Transverse colon (tissue), 4 donors: ENCODE data around the gene ABCE1. TPM values are rescaled to one million over a fixed set of nuclear protein-coding genes. Genes with fewer than 3 reads are reported as not detected.

Experiments
- DNase-seq: peaks from one replicate; pipeline ENCODE4 v3.0.0-alpha.2; 2019
- H3K27ac ChIP-seq, 4 donors: fragments of 200-600 bp; sonication (generic); 2 replicates each; pipeline ENCODE4 v1.5.1; 2016 to 2018; ENCODE audit warnings: inconsistent platforms in 4 of 4
- H3K27me3 ChIP-seq: fragments of 200-600 bp; sonication (generic); 2 replicates; pipeline ENCODE4 v1.5.1; 2017; ENCODE audit warnings: inconsistent platforms
- H3K36me3 ChIP-seq, 4 donors: fragments of 200-600 bp; sonication (generic); 2 replicates each; pipeline ENCODE4 v1.5.1; 2017 to 2019; ENCODE audit warnings: inconsistent platforms in 4 of 4
- H3K4me1 ChIP-seq, 4 donors: fragments of 200-600 bp; sonication (generic); 2 replicates each; pipeline ENCODE4 v1.5.1; 2017 to 2020; ENCODE audit warnings: inconsistent platforms in 4 of 4
- H3K4me3 ChIP-seq, 4 donors: fragments of 200-600 bp; sonication (generic); 1 replicate in 1 of 4; 2 replicates in 3 of 4; pipeline versions ENCODE4 v1.5.1 to v1.6.1; 2017 to 2019; ENCODE audit warnings: inconsistent platforms in 4 of 4
- H3K9me3 ChIP-seq, 2 donors: fragments of 200-600 bp; sonication (generic); 2 replicates each; pipeline ENCODE4 v1.5.1; 2017 to 2019; ENCODE audit warnings: inconsistent platforms in 2 of 2
- CTCF ChIP-seq, 5 experiments: fragments of 200-600 bp in 3 of 5; fragments of 450-650 bp in 2 of 5; sonication (generic) in 3 of 5; IDR thresholded peaks; 1 replicate in 2 of 5; 2 replicates in 3 of 5; pipeline ENCODE4 v1.5.1; 2016 to 2017; ENCODE audit warnings: antibody characterized with exemption in 5 of 5, inconsistent platforms in 3 of 5, mild to moderate bottlenecking in 2 of 5, moderate library complexity in 1 of 5
- EP300 ChIP-seq: sonication (generic); formaldehyde crosslinking; IDR thresholded peaks from one replicate; pipeline ENCODE4 v1.6.1; 2017; ENCODE audit warnings: antibody characterized with exemption, low read depth
- POLR2A ChIP-seq: fragments of 450-650 bp; IDR thresholded peaks from one replicate; pipeline ENCODE4 v1.6.1; 2016; ENCODE audit warnings: antibody characterized with exemption, mild to moderate bottlenecking, moderate library complexity
- POLR2AphosphoS5 ChIP-seq, 3 donors: sonication (generic); formaldehyde crosslinking; IDR thresholded peaks; one replicate each; pipeline ENCODE4 v1.6.1; 2016; ENCODE audit warnings: antibody characterized with exemption in 3 of 3
- WGBS, 2 donors: methylation state at CpG; one replicate each; pipeline ENCODE4 v1.1.5; 2018; ENCODE audit warnings: low coverage in 1 of 2; 5-methylcytosine and 5-hydroxymethylcytosine counted together
- in situ Hi-C, 4 donors: fragments of 200-750 bp; cut with MboI; loops; one replicate each; pipeline versions ENCODE4 v1.15.0 to v1.15.1; 2017; ENCODE audit warnings: low sequenced_read_pairs in 3 of 4, low pct_ligation_motif_present in 1 of 4, low pct_unique_long_range_greater_than_20kb in 1 of 4
- intact Hi-C: fragments of 100-400 bp; cut with DNase I; formaldehyde crosslinking; loops from one replicate; pipeline ENCODE4 v1.15.1; 2023; ENCODE audit warnings: low total_unique reads
- total RNA-seq, 4 donors: library from RNA; depleted of rRNA; stranded (reverse); fragments of >200 nt; gene quantifications; one replicate each; pipeline ENCODE4 v1.1.0, GENCODE V29; 2016

Gene ABCE1
- total RNA-seq, 4 donors from 2014 or later: 23.8 to 48.8 (median 35.7) TPM

- in situ Hi-C loops (no loop called here), intact Hi-C loops (no loop called here)
- Histone ChIP-seq H3K27ac (no peak overlapping the region), H3K4me3 (no peak overlapping the region), H3K27me3 (no peaks in the 10 kb centered on the region), H3K4me1 (peaks cover 0 to 5% (median 2%) of the 10 kb centered on the region in 4 donors), H3K36me3 (peaks cover 0 to 37% (median 18%) of the 10 kb centered on the region in 4 donors), H3K9me3 (no peaks in the 10 kb centered on the region)
- 81 to 90% methylated on average over 2 of the region's 2 CpGs for WGBS, 2 donors
- TF ChIP-seq POLR2AphosphoS5 (IDR thresholded peaks at IDR 0.05) (no peak), POLR2A (no peak), EP300 (no peak), CTCF (IDR thresholded peaks at IDR 0.05) (no peak)
- no peak for DNase-seq
These were observed 55.2 kb downstream of the ABCE1 start for GRCh38 chr4:145153181-145153903.

- Histone ChIP-seq H3K9me3 (no peaks in the 10 kb centered on the region), H3K4me3 (no peak overlapping the region), H3K4me1 (peaks cover 0 to 5% (median 2%) of the 10 kb centered on the region in 4 donors), H3K27ac (no peak overlapping the region), H3K36me3 (peaks cover 0 to 33% (median 16%) of the 10 kb centered on the region in 4 donors), H3K27me3 (no peaks in the 10 kb centered on the region)
- intact Hi-C loops: no loop called here
- WGBS, 2 donors: 12 to 25% methylated on average over 1 of the region's 1 CpG
- no peak for DNase-seq
- no peak for TF ChIP-seq EP300
- TF ChIP-seq POLR2A: no peak
- no peak for TF ChIP-seq POLR2AphosphoS5 (IDR thresholded peaks at IDR 0.05)
- no peak for TF ChIP-seq CTCF (IDR thresholded peaks at IDR 0.05)
- in situ Hi-C loops: no loop called here
These were observed 55.8 kb downstream of the ABCE1 start for GRCh38 chr4:145153904-145154298.

GRCh38 chr4:145154573-145154972 is 56.5 kb downstream of the ABCE1 start:
- 55 to 83% methylated on average over 1 of the region's 1 CpG for WGBS, 2 donors
- in situ Hi-C loops (no loop called here), intact Hi-C loops (no loop called here)
- Histone ChIP-seq H3K27me3 (no peaks in the 10 kb centered on the region), H3K4me3 (no peak overlapping the region), H3K27ac (no peak overlapping the region), H3K4me1 (peaks cover 0 to 5% (median 2%) of the 10 kb centered on the region in 4 donors), H3K9me3 (no peaks in the 10 kb centered on the region), H3K36me3 (peaks cover 0 to 27% (median 13%) of the 10 kb centered on the region in 4 donors)
- DNase-seq: no peak
- TF ChIP-seq POLR2A (no peak), CTCF (IDR thresholded peaks at IDR 0.05) (peak in 3 of 5 experiments; percentile 23 to 40 (median 36)), POLR2AphosphoS5 (IDR thresholded peaks at IDR 0.05) (no peak), EP300 (no peak)

- Histone ChIP-seq H3K4me1 (peaks cover 0 to 5% (median 2%) of the 10 kb centered on the region in 4 donors), H3K27me3 (no peaks in the 10 kb centered on the region), H3K36me3 (peaks cover 0 to 23% (median 9%) of the 10 kb centered on the region in 4 donors), H3K9me3 (no peaks in the 10 kb centered on the region), H3K4me3 (no peak overlapping the region), H3K27ac (no peak overlapping the region)
- intact Hi-C loops: no loop called here
- WGBS, 2 donors: 72 to 73% methylated on average over 2 of the region's 2 CpGs
- in situ Hi-C loops: no loop called here
- DNase-seq: no peak
- no peak for TF ChIP-seq POLR2A
- TF ChIP-seq EP300: no peak
- TF ChIP-seq CTCF (IDR thresholded peaks at IDR 0.05): no peak
- no peak for TF ChIP-seq POLR2AphosphoS5 (IDR thresholded peaks at IDR 0.05)
These were observed 57.3 kb downstream of the ABCE1 start for GRCh38 chr4:145155268-145155870.
